HCT116 (cell line): Measurements from ENCODE around the gene ARHGEF1. TPM values are rescaled to one million over a fixed set of nuclear protein-coding genes. Genes with fewer than 3 reads are reported as not detected.

Experiments used
- ATAC-seq: fragments of 200-7000 bp; cut with Tn5 transposase; 2 replicates; pipeline ENCODE4 v1.9.1; 2020; ENCODE audit warnings: mild to moderate bottlenecking, moderate library complexity
- BruUV-seq: library from RNA; stranded (reverse); fragments of 400-500 nt; replicated peaks from 2 replicates; lab custom pipeline; 2021; lab: Mats Ljungman, UMichigan
- CTCF ChIA-PET: fragments of 300-600 bp; sonication (Branson Sonifier 250); formaldehyde crosslinking; loops from one replicate; lab custom pipeline; 2021; ENCODE audit warnings: antibody characterized with exemption; lab: Charles Lee
- POLR2A ChIA-PET: fragments of 300-600, 350-600 bp; sonication (Branson Sonifier 250); formaldehyde crosslinking; loops from one replicate; lab custom pipeline; 2021; ENCODE audit warnings: antibody characterized with exemption; lab: Charles Lee
- RAD21 ChIA-PET, 2 experiments: fragments of 300-600 bp; sonication (Branson Sonifier 250); formaldehyde crosslinking; loops; one replicate each; lab custom pipeline; 2023; ENCODE audit warnings: low total read pairs in 2 of 2; ENCODE audit not compliant: uncharacterized antibody in 2 of 2, unreplicated experiment in 2 of 2, low non-redundant PET in 1 of 2; lab: Charles Lee
- DNase-seq: peaks from one replicate; pipeline ENCODE4 v3.0.0-alpha.2; 2010; ENCODE audit warnings: low read depth, low spot score
- H2AFZ ChIP-seq: fragments of 200-600 bp; shearing (Covaris generic), sonication (generic); 2 replicates; pipeline ENCODE4 v1.6.1; 2017; ENCODE audit warnings: low read depth, mixed run types, mixed read lengths, antibody characterized with exemption, low read length; ENCODE audit not compliant: poor library complexity, severe bottlenecking
- H3K27ac ChIP-seq: 2 replicates; pipeline ENCODE4 v1.5.1; 2012; ENCODE audit warnings: low read depth, low read length
- H3K27me3 ChIP-seq: fragments of 200-600 bp; sonication (generic); 2 replicates; pipeline ENCODE4 v1.6.1; 2016; ENCODE audit warnings: mixed run types, low read length, mixed read lengths; ENCODE audit not compliant: insufficient read depth
- H3K36me3 ChIP-seq, 2 experiments: fragments of 200-500 bp in 1 of 2; fragments of 200-600 bp in 1 of 2; sonication (Bioruptor generic) in 1 of 2; sonication (generic) in 1 of 2; 2 replicates each; pipeline versions ENCODE4 v1.5.1 to v1.6.1; 2014 to 2016; ENCODE audit warnings: low read length in 2 of 2, inconsistent platforms in 1 of 2, mixed read lengths in 1 of 2, mixed run types in 1 of 2; ENCODE audit not compliant: insufficient read depth in 2 of 2, control insufficient read depth in 1 of 2
- H3K4me1 ChIP-seq, 2 experiments: fragments of 200-600 bp in 1 of 2; sonication (generic) in 1 of 2; 2 replicates each; pipeline versions ENCODE4 v1.5.1 to v1.6.1; 2012 to 2017; ENCODE audit warnings: low read length in 2 of 2, inconsistent platforms in 1 of 2, mild to moderate bottlenecking in 1 of 2, mixed read lengths in 1 of 2, mixed run types in 1 of 2, moderate library complexity in 1 of 2; ENCODE audit not compliant: insufficient read depth in 2 of 2, control insufficient read depth in 1 of 2
- H3K4me2 ChIP-seq: fragments of 200-600 bp; sonication (generic); 2 replicates; pipeline ENCODE4 v1.6.1; 2017; ENCODE audit warnings: mixed run types, low read length, mixed read lengths
- H3K4me3 ChIP-seq, 2 experiments: fragments of 200-600 bp in 1 of 2; sonication (generic) in 1 of 2; replicated peaks in 1 of 2; 2 replicates each; pipeline ENCODE4 v1.5.1; 2011 to 2016; ENCODE audit warnings: low read length in 2 of 2, control low read depth in 1 of 2, low read depth in 1 of 2, mild to moderate bottlenecking in 1 of 2, mixed read lengths in 1 of 2, mixed run types in 1 of 2
- H3K79me2 ChIP-seq: fragments of 200-600 bp; sonication (generic); 2 replicates; pipeline ENCODE4 v1.6.1; 2017; ENCODE audit warnings: mild to moderate bottlenecking, mixed run types, low read length, moderate library complexity, mixed read lengths; ENCODE audit not compliant: insufficient read depth
- H3K9ac ChIP-seq: fragments of 200-600 bp; sonication (generic); 2 replicates; pipeline ENCODE4 v1.6.1; 2016; ENCODE audit warnings: low read length, mixed read lengths
- H3K9me2 ChIP-seq: fragments of 200-600 bp; sonication (generic), shearing (Covaris generic); 2 replicates; pipeline ENCODE4 v1.6.1; 2017; ENCODE audit warnings: mixed run types, mild to moderate bottlenecking, moderate library complexity; ENCODE audit not compliant: insufficient read depth
- H3K9me3 ChIP-seq, 2 experiments: fragments of 200-500 bp in 1 of 2; fragments of 200-600 bp in 1 of 2; sonication (Bioruptor generic) in 1 of 2; sonication (generic) in 1 of 2; 2 replicates each; pipeline ENCODE4 v1.6.1; 2014 to 2017; ENCODE audit warnings: low read length in 2 of 2, mixed read lengths in 2 of 2, inconsistent platforms in 1 of 2, low read depth in 1 of 2, mild to moderate bottlenecking in 1 of 2, mixed run types in 1 of 2, moderate library complexity in 1 of 2; ENCODE audit not compliant: control insufficient read depth in 1 of 2, insufficient read depth in 1 of 2
- H4K20me1 ChIP-seq: fragments of 200-600 bp; sonication (generic), shearing (Covaris generic); 2 replicates; pipeline ENCODE4 v1.6.1; 2017; ENCODE audit warnings: mixed run types, mild to moderate bottlenecking, moderate library complexity; ENCODE audit not compliant: insufficient read depth
- ATF3 ChIP-seq: IDR thresholded peaks from 2 replicates; pipeline ENCODE4 v1.6.1; 2012
- CBX3 ChIP-seq: IDR thresholded peaks from 2 replicates; pipeline ENCODE4 v1.6.1; 2012; ENCODE audit warnings: low read depth
- CTCF ChIP-seq, 3 experiments: fragments of 200-600 bp in 1 of 3; sonication (generic) in 1 of 3; IDR thresholded peaks in 2 of 3; conservative IDR thresholded peaks in 1 of 3; 2 replicates each; pipeline ENCODE4 v1.5.1; 2012 to 2017; ENCODE audit warnings: low read depth in 2 of 3, low read length in 2 of 3, antibody characterized with exemption in 1 of 3, borderline replicate concordance in 1 of 3, control low read depth in 1 of 3, mild to moderate bottlenecking in 1 of 3, mixed read lengths in 1 of 3, mixed run types in 1 of 3, moderate library complexity in 1 of 3; ENCODE audit not compliant: insufficient read depth in 1 of 3
- EGR1 ChIP-seq: IDR thresholded peaks from 2 replicates; pipeline ENCODE4 v1.6.1; 2012; ENCODE audit warnings: low read depth
- ELF1 ChIP-seq: IDR thresholded peaks from 2 replicates; pipeline ENCODE4 v1.6.1; 2012; ENCODE audit warnings: low read depth, borderline replicate concordance
- EZH2 ChIP-seq: fragments of 200-600 bp; sonication (generic); IDR thresholded peaks from 2 replicates; pipeline ENCODE4 v1.6.1; 2017; ENCODE audit warnings: antibody characterized with exemption, mixed run types
- EZH2phosphoT487 ChIP-seq: fragments of 200-600 bp; IDR thresholded peaks from 2 replicates; pipeline ENCODE4 v1.6.1; 2018; ENCODE audit warnings: antibody characterized with exemption, borderline replicate concordance
- FOSL1 ChIP-seq: IDR thresholded peaks from 2 replicates; pipeline ENCODE4 v1.6.1; 2012; ENCODE audit warnings: low read depth
- JUND ChIP-seq: IDR thresholded peaks from 2 replicates; pipeline ENCODE4 v1.6.1; 2012
- POLR2A ChIP-seq: IDR thresholded peaks from 2 replicates; pipeline ENCODE4 v1.7.0; 2011; ENCODE audit warnings: borderline replicate concordance; ENCODE audit not compliant: insufficient read depth, insufficient read length; ENCODE audit errors: extremely low read depth
- RAD21 ChIP-seq: IDR thresholded peaks from 2 replicates; pipeline ENCODE4 v1.6.1; 2012; ENCODE audit warnings: low read depth, mild to moderate bottlenecking
- SIN3A ChIP-seq: IDR thresholded peaks from 2 replicates; pipeline ENCODE4 v1.6.1; 2012; ENCODE audit warnings: low read depth
- SP1 ChIP-seq: IDR thresholded peaks from 2 replicates; pipeline ENCODE4 v1.6.1; 2012; ENCODE audit warnings: low read depth
- SRF ChIP-seq: IDR thresholded peaks from 2 replicates; pipeline ENCODE4 v1.6.1; 2012; ENCODE audit warnings: low read depth
- TCF7L2 ChIP-seq: IDR thresholded peaks from 2 replicates; pipeline ENCODE4 v1.7.0; 2011; ENCODE audit warnings: borderline replicate concordance, inconsistent platforms; ENCODE audit not compliant: insufficient read depth, insufficient read length; ENCODE audit errors: extremely low read depth
- ZFX ChIP-seq: fragments of 450-650 bp; IDR thresholded peaks from 2 replicates; pipeline ENCODE4 v1.6.1; 2017
- ZNF274 ChIP-seq: fragments of 200-500 bp; sonication (Bioruptor generic); IDR thresholded peaks from 2 replicates; pipeline ENCODE4 v1.6.1; 2014; ENCODE audit warnings: mild to moderate bottlenecking, low read depth, low read length, inconsistent platforms
- intact Hi-C: fragments of 100-400 bp; cut with micrococcal nuclease; formaldehyde crosslinking; loops from 2 replicates; pipeline ENCODE4 v1.10.0; 2022
- total RNA-seq: library from RNA; stranded (reverse); gene quantifications from one replicate; pipeline ENCODE4 v1.2.1, GENCODE V29; 2021; ENCODE audit not compliant: unreplicated experiment
- TF ChIP-seq, protein P1 (sequence below): IDR thresholded peaks from 2 replicates; pipeline ENCODE4 v1.6.1; 2012
- TF ChIP-seq, protein P2 (sequence below): IDR thresholded peaks from 2 replicates; pipeline ENCODE4 v1.6.1; 2012; ENCODE audit warnings: low read depth

ARHGEF1 gene
- total RNA-seq, 1 experiment from 2014 or later = 110 TPM

GRCh38 chr19:41925208-41926003, 42.4 kb downstream of the ARHGEF1 start (continued):
- no peak for TF ChIP-seq CTCF (IDR thresholded peaks at IDR 0.05 in 2 of 3, conservative IDR thresholded peaks at IDR 0.05 in 1 of 3; ENCODE audit: borderline replicate concordance in 1 of 3, insufficient read depth in 1 of 3, low read depth in 2 of 3, low read length in 2 of 3)

- H3K79me2 ChIP-seq = no peaks in the 10 kb centered on the region
- DNase-seq = no peak
- ChIA-PET CTCF (no interaction called here), RAD21 (no interaction called here), POLR2A (no interaction called here)
- H4K20me1 ChIP-seq = no peaks in the 10 kb centered on the region
- TF ChIP-seq ATF3 = no peak
- no peak for TF ChIP-seq TCF7L2
- no peak for TF ChIP-seq FOSL1
- TF ChIP-seq SP1 = no peak
- no peak for TF ChIP-seq SRF
- no peak for TF ChIP-seq EZH2phosphoT487
- TF ChIP-seq, protein P1, sequence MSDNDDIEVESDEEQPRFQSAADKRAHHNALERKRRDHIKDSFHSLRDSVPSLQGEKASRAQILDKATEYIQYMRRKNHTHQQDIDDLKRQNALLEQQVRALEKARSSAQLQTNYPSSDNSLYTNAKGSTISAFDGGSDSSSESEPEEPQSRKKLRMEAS = no peak
- no peak for TF ChIP-seq ZFX
- no peak for TF ChIP-seq SIN3A
- TF ChIP-seq, protein P2, sequence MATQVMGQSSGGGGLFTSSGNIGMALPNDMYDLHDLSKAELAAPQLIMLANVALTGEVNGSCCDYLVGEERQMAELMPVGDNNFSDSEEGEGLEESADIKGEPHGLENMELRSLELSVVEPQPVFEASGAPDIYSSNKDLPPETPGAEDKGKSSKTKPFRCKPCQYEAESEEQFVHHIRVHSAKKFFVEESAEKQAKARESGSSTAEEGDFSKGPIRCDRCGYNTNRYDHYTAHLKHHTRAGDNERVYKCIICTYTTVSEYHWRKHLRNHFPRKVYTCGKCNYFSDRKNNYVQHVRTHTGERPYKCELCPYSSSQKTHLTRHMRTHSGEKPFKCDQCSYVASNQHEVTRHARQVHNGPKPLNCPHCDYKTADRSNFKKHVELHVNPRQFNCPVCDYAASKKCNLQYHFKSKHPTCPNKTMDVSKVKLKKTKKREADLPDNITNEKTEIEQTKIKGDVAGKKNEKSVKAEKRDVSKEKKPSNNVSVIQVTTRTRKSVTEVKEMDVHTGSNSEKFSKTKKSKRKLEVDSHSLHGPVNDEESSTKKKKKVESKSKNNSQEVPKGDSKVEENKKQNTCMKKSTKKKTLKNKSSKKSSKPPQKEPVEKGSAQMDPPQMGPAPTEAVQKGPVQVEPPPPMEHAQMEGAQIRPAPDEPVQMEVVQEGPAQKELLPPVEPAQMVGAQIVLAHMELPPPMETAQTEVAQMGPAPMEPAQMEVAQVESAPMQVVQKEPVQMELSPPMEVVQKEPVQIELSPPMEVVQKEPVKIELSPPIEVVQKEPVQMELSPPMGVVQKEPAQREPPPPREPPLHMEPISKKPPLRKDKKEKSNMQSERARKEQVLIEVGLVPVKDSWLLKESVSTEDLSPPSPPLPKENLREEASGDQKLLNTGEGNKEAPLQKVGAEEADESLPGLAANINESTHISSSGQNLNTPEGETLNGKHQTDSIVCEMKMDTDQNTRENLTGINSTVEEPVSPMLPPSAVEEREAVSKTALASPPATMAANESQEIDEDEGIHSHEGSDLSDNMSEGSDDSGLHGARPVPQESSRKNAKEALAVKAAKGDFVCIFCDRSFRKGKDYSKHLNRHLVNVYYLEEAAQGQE = no peak
- no peak for TF ChIP-seq EZH2
- TF ChIP-seq RAD21 = no peak
- TF ChIP-seq ZNF274 = no peak
- TF ChIP-seq CBX3 = no peak
- TF ChIP-seq EGR1 = no peak
- TF ChIP-seq JUND = no peak
- no peak for TF ChIP-seq ELF1
- no peak for TF ChIP-seq POLR2A
- no peaks in the 10 kb centered on the region for H3K9me2 ChIP-seq
- no peaks in the 10 kb centered on the region for H3K9me3 ChIP-seq
- peaks cover 17 to 28% of the 10 kb centered on the region in 2 experiments for H3K4me1 ChIP-seq
- intact Hi-C loops = loop anchor here (5.0 kb wide), 1 partner anchor 44 kb away; the partner anchor contains the start of gene ARHGEF1
- no peak overlapping the region for H3K4me2 ChIP-seq
- ATAC-seq = no peak
- H3K4me3 ChIP-seq = no peak overlapping the region
- H3K27ac ChIP-seq = no peak overlapping the region
- no TSS peak for BruUV-seq
- no peaks in the 10 kb centered on the region for H3K27me3 ChIP-seq
- no peak overlapping the region for H2AFZ ChIP-seq
- H3K9ac ChIP-seq = no peak overlapping the region
- no peaks in the 10 kb centered on the region for H3K36me3 ChIP-seq
Observed at GRCh38 chr19:41926028-41926762, 43.2 kb downstream of the ARHGEF1 start.
